ENCODE measurements around the gene ARF1. TPM values are rescaled to one million over a fixed set of nuclear protein-coding genes. Genes with fewer than 3 reads are reported as not detected.

Gene ARF1
- total and polyA plus RNA-seq, 2 experiments from 2014 or later: 250 to 609 TPM

DNA sequence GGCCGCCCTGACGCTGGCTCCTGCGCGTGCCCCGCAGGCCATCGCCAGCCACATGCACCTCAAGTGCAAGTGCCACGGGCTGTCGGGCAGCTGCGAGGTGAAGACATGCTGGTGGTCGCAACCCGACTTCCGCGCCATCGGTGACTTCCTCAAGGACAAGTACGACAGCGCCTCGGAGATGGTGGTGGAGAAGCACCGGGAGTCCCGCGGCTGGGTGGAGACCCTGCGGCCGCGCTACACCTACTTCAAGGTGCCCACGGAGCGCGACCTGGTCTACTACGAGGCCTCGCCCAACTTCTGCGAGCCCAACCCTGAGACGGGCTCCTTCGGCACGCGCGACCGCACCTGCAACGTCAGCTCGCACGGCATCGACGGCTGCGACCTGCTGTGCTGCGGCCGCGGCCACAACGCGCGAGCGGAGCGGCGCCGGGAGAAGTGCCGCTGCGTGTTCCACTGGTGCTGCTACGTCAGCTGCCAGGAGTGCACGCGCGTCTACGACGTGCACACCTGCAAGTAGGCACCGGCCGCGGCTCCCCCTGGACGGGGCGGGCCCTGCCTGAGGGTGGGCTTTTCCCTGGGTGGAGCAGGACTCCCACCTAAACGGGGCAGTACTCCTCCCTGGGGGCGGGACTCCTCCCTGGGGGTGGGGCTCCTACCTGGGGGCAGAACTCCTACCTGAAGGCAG is 23.4 kb upstream of the ARF1 start:
- no peaks in the 10 kb centered on the region for H4K20me1 ChIP-seq (ENCODE audit: insufficient read depth, poor library complexity, severe bottlenecking)
- H3K36me3 ChIP-seq (replicated peaks; ENCODE audit: insufficient read depth, low read depth): no peaks in the 10 kb centered on the region
- H3K9me2 ChIP-seq (replicated peaks; ENCODE audit: insufficient read depth): no peaks in the 10 kb centered on the region
- TF ChIP-seq EZH2phosphoT487 (IDR thresholded peaks at IDR 0.05; ENCODE audit: low read depth, severe bottlenecking, unreplicated experiment): no peak
- no peak for TF ChIP-seq EZH2 (IDR thresholded peaks at IDR 0.05; ENCODE audit: borderline replicate concordance)
- TF ChIP-seq, protein P1, sequence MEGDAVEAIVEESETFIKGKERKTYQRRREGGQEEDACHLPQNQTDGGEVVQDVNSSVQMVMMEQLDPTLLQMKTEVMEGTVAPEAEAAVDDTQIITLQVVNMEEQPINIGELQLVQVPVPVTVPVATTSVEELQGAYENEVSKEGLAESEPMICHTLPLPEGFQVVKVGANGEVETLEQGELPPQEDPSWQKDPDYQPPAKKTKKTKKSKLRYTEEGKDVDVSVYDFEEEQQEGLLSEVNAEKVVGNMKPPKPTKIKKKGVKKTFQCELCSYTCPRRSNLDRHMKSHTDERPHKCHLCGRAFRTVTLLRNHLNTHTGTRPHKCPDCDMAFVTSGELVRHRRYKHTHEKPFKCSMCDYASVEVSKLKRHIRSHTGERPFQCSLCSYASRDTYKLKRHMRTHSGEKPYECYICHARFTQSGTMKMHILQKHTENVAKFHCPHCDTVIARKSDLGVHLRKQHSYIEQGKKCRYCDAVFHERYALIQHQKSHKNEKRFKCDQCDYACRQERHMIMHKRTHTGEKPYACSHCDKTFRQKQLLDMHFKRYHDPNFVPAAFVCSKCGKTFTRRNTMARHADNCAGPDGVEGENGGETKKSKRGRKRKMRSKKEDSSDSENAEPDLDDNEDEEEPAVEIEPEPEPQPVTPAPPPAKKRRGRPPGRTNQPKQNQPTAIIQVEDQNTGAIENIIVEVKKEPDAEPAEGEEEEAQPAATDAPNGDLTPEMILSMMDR (IDR thresholded peaks at IDR 0.05; ENCODE audit: poor library complexity): no peak
- DNase-seq (ENCODE audit: low spot score): peak; percentile 54
- no peak overlapping the region for H3K27ac ChIP-seq
- no peak overlapping the region for H3K4me3 ChIP-seq
- WGBS (ENCODE audit: low lambda C conversion rate, missing lambda C conversion rate): 16% methylated on average over 63 of the region's 66 CpGs
- H3K4me2 ChIP-seq: peak overlapping the region; percentile 81
- no peak overlapping the region for H2AFZ ChIP-seq
- H3K27me3 ChIP-seq: peaks cover 62% of the 10 kb centered on the region
- H3K9me3 ChIP-seq (ENCODE audit: low read depth): no peaks in the 10 kb centered on the region
- H3K79me2 ChIP-seq: no peaks in the 10 kb centered on the region
- H3K4me1 ChIP-seq (ENCODE audit: insufficient read depth): peaks cover 7% of the 10 kb centered on the region

DNA sequence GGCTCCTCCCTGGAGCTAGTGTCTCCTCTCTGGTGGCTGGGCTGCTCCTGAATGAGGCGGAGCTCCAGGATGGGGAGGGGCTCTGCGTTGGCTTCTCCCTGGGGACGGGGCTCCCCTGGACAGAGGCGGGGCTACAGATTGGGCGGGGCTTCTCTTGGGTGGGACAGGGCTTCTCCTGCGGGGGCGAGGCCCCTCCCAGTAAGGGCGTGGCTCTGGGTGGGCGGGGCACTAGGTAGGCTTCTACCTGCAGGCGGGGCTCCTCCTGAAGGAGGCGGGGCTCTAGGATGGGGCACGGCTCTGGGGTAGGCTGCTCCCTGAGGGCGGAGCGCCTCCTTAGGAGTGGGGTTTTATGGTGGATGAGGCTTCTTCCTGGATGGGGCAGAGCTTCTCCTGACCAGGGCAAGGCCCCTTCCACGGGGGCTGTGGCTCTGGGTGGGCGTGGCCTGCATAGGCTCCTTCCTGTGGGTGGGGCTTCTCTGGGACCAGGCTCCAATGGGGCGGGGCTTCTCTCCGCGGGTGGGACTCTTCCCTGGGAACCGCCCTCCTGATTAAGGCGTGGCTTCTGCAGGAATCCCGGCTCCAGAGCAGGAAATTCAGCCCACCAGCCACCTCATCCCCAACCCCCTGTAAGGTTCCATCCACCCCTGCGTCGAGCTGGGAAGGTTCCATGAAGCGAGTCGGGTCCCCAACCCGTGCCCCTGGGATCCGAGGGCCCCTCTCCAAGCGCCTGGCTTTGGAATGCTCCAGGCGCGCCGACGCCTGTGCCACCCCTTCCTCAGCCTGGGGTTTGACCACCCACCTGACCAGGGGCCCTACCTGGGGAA is 22.7 kb upstream of the ARF1 start:
- no peaks in the 10 kb centered on the region for H3K9me3 ChIP-seq (ENCODE audit: low read depth)
- H3K27me3 ChIP-seq: peaks cover 62% of the 10 kb centered on the region
- H3K4me2 ChIP-seq: peak overlapping the region; percentile 81
- H3K9me2 ChIP-seq (replicated peaks; ENCODE audit: insufficient read depth): no peaks in the 10 kb centered on the region
- peak overlapping the region; percentile 58 for H3K27ac ChIP-seq
- H3K36me3 ChIP-seq (replicated peaks; ENCODE audit: insufficient read depth, low read depth): no peaks in the 10 kb centered on the region
- peak; percentile 88 for DNase-seq (ENCODE audit: low spot score)
- TF ChIP-seq EZH2 (IDR thresholded peaks at IDR 0.05; ENCODE audit: borderline replicate concordance): no peak
- TF ChIP-seq, protein P1 (IDR thresholded peaks at IDR 0.05; ENCODE audit: poor library complexity): no peak
- TF ChIP-seq EZH2phosphoT487 (IDR thresholded peaks at IDR 0.05; ENCODE audit: low read depth, severe bottlenecking, unreplicated experiment): no peak
- H3K4me1 ChIP-seq (ENCODE audit: insufficient read depth): peaks cover 7% of the 10 kb centered on the region
- 2% methylated on average over 9 of the region's 33 CpGs for WGBS (ENCODE audit: low lambda C conversion rate, missing lambda C conversion rate)
- no peaks in the 10 kb centered on the region for H4K20me1 ChIP-seq (ENCODE audit: insufficient read depth, poor library complexity, severe bottlenecking)
- H3K79me2 ChIP-seq: no peaks in the 10 kb centered on the region
- H2AFZ ChIP-seq: peak overlapping the region; percentile 45
- no peak overlapping the region for H3K4me3 ChIP-seq

DNA sequence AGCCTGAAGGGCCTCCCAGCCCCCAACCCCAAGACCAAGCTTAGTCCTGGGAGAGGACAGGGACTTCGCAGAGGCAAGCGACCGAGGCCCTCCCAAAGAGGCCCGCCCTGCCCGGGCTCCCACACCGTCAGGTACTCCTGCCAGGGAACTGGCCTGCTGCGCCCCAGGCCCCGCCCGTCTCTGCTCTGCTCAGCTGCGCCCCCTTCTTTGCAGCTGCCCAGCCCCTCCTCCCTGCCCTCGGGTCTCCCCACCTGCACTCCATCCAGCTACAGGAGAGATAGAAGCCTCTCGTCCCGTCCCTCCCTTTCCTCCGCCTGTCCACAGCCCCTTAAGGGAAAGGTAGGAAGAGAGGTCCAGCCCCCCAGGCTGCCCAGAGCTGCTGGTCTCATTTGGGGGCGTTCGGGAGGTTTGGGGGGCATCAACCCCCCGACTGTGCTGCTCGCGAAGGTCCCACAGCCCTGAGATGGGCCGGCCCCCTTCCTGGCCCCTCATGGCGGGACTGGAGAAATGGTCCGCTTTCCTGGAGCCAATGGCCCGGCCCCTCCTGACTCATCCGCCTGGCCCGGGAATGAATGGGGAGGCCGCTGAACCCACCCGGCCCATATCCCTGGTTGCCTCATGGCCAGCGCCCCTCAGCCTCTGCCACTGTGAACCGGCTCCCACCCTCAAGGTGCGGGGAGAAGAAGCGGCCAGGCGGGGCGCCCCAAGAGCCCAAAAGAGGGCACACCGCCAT is 21.9 kb upstream of the ARF1 start:
- DNase-seq (ENCODE audit: low spot score): peak; percentile 44
- no peaks in the 10 kb centered on the region for H4K20me1 ChIP-seq (ENCODE audit: insufficient read depth, poor library complexity, severe bottlenecking)
- H3K4me1 ChIP-seq (ENCODE audit: insufficient read depth): peaks cover 7% of the 10 kb centered on the region
- H3K27me3 ChIP-seq: peaks cover 61% of the 10 kb centered on the region
- H3K79me2 ChIP-seq: no peaks in the 10 kb centered on the region
- H3K27ac ChIP-seq: peak overlapping the region; percentile 58
- no peaks in the 10 kb centered on the region for H3K9me2 ChIP-seq (replicated peaks; ENCODE audit: insufficient read depth)
- WGBS (ENCODE audit: low lambda C conversion rate, missing lambda C conversion rate): 26% methylated on average over 24 of the region's 34 CpGs
- H3K4me2 ChIP-seq: peak overlapping the region; percentile 81
- no peak overlapping the region for H3K4me3 ChIP-seq
- TF ChIP-seq EZH2 (IDR thresholded peaks at IDR 0.05; ENCODE audit: borderline replicate concordance) (no peak), EZH2phosphoT487 (IDR thresholded peaks at IDR 0.05; ENCODE audit: low read depth, severe bottlenecking, unreplicated experiment) (no peak)
- TF ChIP-seq, protein P1 (IDR thresholded peaks at IDR 0.05; ENCODE audit: poor library complexity): peak; percentile 6
- H3K9me3 ChIP-seq (ENCODE audit: low read depth): no peaks in the 10 kb centered on the region
- no peaks in the 10 kb centered on the region for H3K36me3 ChIP-seq (replicated peaks; ENCODE audit: insufficient read depth, low read depth)
- peak overlapping the region; percentile 45 for H2AFZ ChIP-seq
